ENCODE data around the gene ABHD16B.
"Not testable (repeated sequence)": the region's sequence is repeated elsewhere in the genome, so short reads cannot be mapped to it uniquely, and the experiment has no call there.

The ABHD16B gene

DNA sequence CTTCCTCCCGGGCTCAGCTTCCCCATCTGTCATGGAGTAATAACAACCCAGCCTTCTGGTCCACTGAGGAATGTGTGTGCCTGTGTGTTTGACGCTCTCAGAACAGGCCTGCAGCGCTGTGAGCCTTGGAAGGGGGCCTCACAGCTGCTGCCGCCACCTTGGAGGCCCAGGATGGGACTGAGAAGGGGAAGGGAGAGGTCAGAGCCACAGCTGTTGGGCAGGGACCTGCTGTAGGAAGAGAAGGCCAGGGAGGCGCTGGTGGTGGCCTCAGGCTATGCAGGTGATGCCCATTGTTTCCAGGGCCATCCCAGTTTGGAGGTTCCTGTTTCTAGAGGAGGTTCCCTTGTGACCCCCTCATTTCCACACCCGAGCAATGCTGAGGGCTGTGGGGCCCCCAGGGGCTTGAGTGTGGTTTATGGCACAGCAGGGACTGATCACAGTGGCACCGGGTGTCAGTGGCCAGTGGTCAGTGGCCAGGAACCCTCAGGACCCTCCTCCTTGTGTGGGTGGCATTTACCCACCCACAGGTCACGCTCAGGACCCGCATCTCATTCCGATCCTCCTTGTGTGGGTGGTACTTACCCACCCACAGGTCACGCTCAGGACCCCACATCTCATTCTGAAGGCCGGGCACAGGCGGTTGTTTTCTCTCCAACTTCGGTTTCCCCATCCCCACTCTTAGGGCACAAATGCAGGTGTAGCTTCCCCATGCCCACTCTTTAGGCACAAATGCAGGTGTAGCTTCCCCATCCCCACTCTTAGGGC, 17.8 kb downstream of the ABHD16B start:
- no peak for DNase-seq

DNA sequence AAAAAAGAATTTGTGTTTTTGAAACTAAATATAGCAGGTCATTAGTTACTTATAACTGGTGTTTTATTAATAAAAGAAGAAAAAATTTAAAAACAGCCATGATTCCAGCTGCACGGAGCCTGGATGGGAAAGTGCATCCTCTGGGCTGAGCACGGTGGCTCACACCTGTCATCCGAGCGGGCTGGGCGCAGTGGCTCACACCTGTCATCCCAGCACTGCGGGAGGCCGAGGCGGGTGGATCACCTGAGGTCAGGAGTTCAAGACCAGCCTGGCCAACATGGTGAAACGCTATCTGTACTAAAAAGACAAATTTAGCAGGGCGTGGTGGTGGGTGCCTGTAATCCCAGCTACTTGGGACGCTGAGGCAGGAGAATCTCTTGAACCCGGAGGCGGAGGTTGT, 19.6 kb downstream of the ABHD16B start:
- not testable (repeated sequence) for DNase-seq

DNA sequence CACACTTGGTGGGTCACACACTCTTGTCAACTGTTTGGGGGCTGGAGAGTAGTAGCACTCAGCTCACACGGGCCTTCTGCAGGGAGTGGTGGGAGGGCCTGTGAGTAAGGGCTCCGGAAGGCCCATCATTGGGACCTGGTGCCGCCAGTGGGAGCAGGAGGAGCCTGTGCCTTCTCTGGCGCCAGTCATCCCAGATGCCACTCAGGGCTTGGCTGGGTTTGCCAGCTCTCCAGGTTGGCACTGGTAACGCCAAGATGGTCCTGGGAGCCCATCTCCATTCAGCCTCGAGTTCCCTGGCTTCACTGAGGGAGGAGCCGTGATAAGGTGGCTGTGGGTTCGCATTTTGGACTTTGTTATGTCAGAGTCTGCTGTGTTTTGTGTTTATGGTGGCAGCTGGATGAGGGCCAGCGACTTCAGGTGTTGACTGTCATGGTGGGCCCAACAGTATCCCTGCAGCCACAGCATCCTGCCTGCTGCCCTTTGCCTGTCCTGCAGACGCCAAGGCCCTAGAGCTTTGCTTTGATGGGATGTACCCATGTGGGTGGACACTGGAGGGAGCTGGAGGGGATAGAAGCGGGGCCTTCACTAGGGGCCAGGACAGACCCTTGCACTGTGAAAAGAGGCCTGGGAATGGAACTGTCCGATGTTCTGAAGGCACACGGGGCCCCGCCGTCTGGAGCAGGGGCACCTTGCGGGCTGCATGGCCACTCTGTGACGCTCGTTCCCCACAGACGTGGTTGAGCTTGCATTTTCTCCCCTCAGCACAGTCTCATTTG, 20.3 kb downstream of the ABHD16B start:
- no peak for DNase-seq

DNA sequence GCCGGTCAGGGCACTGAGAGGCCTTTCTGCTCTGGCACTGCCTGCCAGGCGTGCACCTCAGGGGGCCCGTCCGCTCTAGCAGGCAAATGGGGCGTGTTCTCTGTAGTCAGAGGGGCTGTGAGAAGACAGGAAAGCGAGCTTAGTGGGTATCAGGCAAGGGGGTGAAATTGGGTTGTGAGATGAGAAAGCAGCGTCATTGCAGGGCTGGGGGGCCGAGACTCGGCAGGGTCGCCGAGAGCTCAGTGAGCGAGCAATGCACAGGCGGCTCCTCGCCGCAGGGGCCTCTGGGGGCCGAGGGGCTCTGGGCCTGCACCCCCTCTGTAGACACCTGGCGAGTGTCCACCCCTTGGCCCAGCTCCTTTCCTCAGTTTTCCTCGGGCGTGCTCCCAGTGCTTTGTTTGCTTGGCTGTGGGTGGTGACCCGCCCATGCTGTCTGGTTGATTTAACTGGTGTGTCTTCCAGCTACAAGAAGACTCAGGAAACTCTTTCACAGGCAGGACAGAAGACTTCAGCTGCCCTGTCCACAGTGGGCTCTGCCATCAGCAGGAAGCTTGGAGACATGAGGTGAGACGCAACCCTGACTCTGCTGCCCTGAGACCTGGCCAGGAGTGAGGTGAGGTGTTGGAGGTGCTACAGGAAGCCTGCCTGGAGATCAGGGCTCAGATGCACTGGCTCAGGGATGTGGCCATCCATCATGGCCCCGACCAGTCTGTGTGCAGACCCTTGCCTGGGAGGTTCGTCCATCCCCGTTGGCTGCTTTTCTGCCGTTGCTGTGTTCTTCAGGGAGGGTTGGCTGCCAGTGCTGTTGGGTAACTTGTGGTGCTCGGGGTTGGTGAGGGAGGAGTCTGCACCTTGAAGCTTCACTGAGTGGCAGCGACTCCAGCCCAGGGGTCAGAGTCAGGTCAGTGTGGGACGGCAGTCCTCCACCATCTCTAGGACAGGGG, 21.2 kb downstream of the ABHD16B start:
- DNase-seq: no peak

DNA sequence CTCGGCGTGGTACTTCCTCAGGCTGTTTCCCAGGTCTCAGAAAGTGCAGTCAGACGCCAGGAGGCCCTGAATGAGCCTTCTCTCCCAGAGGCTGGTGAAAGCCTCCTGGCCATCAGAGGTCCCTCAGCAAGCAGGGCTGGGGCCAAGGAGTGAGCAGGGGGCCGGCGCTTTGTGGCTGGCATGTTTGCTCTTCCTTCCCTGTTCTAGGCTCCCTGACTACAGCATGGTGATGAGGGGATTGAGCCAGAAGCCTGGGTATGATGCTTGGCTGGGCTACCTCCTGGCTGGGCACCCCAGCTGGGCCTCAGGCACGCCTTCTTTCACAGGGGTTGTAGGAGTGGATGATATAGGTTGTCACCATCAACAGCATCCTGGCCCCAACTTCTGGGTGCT, 21.9 kb downstream of the ABHD16B start:
- no peak for DNase-seq

DNA sequence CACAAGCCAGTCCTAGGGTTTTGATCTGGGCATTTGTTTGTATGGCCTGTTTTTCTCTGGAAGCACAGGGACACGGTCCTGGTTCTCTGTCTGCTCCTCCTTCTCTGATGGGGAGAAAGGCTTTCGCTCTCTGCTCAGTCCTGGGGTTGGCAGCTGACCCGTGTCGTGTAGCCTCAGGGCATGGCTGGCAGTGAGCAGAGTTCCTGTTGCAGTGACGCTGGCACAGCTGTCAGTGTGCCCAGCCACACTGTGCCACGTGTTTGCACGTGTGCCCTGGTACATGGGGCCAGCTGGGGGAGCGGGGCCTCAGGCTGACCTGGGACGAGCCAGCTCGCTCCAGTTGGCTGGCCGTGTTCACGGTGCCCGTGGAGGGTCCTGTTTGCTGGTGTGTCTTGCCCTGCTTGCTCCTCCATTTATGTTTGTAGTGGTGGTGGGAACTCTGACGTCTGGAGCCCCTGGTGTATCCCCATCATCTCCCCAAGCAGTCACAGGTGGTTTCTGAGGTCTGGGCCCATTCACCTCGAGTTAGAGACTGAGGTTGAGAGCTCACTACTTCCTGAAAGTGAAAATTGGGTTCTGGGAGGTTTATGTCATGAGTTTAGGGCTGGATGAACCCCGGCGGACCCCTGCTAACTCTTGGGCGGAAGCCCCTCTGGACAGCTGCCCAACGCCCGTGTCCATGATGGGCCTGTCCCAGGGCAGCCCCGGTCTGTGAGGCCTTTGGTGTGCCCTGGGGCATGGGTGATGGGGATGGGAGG, 23.4 kb downstream of the ABHD16B start:
- DNase-seq: no peak

DNA sequence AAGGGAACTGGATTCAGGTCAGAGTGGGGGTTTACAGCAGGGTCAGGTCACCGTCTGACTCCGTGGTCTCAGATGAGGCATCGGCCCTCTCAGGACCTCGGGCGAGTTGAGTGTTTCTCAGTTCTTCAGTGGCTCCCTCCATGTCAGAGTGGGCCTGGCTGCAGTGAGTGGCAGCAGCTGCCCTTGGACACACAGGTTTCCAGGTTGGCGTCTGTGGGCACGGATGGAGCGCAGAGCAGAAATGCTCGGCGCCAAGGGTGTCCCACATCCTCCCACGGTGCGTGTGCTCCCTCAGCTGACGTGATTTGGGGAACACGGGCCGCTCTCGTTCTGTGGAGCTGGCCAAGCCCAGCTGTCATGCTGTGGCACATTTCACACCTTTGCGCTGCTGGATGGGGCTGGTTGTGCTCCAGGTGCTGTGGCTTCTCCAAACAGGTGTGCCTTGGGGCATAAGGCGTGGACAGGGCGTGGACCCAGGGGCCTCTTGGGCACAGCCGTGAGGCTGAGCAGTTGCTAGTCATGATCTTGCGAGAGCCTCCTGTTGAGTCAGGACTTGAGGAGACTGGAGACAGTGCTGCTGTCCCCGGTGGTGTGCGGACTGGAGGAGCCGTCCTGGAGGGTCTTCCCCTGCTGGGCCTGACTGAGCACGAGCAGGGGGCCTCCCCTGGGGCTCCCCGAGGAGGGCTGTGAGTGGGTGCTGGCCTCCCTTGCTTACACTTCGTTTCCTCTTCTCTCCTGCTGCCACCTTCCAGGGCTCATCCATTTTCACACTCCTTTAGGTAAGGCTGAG, 24.2 kb downstream of the ABHD16B start:
- DNase-seq: no peak

DNA sequence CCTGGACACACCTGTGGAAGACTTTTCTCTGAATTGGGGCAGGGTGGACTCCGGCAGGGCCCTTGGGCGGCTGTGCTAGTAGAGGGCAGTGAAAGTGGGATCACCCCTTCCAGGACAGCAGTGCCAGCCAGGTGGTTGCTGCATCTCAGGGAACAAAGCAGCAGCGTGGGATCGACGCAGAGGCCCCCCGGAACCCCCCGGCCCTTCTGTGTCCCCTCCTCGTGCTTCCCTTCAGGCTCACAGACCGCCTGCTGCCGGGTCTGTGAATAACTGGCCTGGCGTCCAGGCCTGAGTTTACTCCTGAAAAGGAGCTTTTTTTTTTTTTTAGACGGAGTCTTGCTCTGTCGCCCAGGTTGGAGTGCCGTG, 24.7 kb downstream of the ABHD16B start:
- DNase-seq: no peak

DNA sequence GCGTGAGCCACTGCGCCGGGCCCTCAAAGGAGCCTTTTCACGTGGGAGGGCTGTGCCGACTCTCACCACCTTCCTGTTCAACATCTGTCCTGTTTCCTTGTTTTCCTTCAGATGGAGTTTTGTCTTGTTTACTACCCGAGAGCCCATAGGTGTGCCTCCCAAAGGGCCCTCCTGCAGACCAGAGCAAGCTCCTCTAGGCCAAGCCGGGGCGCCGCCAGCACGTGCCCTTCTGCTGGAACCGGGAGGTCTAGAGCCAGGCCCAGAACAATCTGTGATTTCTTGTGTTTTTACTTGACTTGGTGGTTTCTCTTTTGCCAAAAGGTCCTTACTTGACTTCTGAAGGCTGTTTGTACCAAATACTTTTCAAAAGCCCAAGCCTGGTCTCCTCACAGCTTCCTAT, 25.6 kb downstream of the ABHD16B start:
- DNase-seq: no peak

DNA sequence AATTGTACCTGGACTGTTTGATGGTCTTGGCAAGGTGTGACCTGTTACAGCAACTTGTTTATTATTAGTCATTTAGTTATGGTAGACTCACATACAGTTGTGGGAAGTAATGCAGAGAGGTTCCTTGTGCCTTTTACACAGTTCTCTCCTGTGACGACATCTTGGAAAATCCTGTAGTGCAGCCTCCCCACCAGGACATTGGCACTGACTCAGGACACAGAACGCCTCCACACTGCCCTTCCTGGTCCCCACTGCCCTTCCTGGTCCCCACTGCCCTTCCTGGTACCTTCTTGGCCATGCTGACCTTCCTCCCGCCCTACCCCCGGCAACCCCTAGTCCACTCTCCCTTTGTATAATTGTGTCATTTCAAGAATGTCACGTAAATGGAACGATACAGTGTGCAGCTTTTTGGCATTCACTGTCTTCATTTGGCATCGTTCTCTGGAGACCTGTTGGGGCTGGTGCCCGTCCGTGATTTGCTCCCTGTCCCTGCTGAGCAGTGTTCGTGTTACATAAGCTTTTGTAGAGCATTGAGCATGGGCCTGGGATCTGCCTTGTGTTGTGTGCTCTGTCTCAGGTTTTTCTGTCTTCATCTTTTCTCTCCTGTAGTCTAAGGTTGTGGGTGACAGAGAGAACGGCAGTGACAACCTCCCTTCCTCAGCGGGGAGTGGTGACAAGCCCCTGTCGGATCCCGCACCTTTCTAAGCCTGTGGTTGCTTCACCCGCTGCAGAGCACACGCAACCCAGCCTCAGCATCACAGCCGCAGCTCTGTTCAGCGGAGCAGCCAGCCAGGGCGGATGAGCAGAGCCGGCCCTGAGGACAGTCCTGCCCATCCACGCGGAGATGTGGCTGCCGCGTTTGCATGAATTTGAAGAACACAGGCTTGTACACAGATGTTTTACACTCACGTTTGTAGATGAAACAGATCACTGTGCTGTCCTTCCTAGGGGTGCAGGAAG, 28.2 kb downstream of the ABHD16B start:
- no peak for DNase-seq

DNA sequence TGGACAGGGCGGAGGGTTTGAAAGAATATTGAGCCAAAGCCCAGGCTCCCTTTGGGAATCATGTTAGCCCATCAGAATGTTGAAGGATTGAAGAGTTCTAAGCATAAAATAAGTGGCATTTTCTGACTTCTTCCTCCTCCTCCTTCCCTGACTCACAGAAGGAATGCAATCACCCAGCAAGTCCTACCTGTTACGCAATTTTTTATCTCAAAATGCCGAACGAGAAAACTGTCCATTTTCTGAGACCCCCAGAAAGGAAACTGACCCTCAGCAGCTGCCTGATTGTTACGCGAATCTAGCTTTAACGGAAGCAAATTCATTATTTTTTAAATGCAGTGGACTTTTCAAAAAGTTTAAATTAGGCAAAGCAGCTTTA, 28.9 kb downstream of the ABHD16B start:
- DNase-seq: no peak

DNA sequence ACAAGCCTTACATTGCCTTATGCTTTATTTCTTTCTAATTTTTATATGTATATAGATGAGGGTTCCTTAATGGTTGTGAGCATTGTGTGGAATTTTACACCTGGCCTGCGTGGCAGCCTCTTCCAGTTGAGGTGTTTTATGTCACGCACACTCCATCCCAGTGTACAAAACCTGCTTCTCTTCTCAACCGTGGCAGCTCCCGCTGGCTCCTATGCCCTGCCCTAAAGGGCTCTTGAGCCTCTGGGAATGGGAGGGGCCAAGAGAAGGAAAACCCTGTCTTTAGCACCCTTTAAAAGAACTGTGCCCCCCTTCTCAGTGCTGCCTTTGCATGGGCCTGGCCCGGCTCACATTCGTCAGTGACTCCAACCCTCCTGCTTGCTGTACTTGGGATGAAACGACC, 29.3 kb downstream of the ABHD16B start:
- no peak for DNase-seq

DNA sequence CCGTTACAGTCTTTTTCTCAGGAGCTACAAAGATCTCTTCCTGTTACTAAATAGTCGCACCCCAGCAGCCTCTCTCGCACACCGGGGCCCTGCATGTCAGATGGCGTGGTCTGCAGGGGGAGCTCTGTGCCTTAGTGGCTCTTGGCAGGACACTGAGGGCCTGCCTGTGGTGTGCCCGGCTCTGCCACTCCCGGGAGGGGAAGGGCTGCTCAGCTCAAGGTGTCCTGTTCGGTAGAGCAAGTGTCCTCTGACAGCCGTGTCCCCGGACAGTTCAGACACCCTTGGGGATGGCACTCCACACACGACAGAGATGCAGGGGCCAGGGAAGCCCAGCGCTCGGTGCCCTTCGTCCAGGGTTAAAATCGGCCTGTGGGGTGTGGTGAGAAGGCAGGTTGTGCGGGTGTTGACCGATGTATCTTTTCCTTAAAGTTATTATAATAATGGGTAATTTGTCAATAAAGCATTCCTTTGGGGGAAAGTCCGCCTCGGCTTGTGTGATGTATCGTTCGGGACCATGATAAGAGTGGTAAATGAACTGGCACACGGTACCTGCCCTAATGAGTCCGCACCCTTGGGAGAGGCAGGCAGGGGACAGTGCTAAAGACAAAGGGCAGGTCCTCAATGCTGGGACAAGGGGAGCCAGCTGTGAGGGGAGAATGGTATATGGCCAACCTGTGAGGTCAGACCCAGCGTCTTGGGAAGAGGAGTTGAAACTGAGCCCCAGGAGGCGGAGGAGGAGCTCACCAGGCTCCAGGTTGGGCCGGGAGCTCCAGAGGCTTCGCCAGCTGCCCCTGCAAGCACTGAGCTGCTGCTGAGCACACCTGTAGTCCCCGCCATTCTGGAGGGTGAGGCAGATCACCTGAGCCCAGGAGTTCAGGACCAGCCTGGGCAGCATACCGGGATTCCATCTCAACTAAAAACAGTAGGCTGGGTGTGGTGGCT, 30.0 kb downstream of the ABHD16B start:
- no peak for DNase-seq

DNA sequence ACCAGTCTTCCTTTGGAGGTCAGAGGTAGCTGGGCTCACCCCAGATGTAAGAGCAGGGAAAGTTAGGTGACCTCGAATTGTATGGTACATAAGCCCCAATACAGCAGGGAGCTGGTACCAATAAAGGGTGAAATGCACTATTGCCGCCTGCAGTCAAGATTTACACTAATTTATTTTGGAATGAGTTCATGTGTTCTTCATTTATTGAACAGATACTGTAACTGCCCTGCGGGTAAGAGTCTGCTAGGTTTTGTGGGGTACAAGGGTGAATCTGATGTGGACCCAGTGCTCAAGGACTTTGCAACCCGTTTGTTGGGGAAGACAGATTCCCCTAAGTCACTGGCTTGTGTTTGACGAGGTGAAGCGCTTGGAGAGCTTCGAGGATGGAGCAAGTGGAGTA, 31.1 kb downstream of the ABHD16B start:
- DNase-seq: no peak

DNA sequence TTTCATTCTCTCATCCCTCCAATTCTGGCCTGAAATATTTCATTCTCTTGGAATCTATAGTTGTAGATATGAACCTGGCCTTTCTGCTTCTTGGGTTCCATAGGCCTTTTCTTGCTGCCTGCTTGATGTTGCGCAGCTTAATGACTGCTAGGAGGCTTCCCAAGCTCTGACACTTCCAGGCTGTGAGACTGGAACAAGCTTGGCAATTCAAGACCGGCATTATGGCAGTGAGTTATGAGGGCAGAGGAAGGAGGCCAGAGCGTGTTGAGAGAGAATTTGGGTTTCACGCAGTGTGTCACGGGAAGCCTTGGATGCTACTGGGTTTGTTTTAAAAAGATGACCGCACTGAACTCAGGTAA, 32.7 kb downstream of the ABHD16B start:
- no peak for DNase-seq

DNA sequence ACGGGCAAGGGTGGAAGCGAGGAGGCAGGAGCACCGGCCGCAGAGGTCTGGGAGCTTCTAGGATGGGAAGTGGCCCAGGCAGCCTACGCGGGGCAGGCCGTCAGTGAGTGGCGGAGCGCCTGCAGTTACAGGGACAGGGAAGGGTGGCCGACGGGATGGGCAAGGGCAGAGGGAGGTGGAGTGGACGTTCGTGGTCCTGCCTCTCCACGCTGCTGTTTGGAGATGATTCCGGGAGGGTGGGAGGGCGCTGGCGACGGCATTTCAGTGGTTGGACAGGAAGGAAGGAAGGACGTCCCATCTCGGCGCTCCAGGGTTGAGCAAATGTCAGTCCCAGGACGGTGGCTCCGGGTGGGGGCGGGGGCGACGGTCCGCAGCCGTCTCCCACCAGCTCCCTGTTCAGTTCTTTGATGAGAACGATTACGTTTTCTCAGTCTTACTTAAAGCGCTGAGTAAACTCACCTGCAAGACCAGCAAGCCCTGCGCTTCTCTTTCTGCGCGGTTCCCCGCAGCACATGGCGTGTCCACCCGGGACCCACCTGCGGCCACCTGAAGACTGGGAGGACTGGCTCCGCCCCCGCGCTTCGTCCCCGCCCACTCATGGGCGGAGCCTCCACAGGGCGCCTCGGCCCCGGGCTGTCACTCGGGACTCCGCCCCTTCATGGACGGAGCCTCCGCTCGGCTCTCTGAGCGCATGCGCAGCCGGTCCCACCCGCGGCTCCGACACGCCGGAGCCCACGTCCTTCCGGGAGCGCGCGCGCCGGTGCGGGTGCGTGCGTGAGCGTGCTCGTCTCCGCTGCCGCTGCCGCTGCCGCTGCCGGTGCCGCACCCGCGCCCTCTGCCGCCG, 33.3 kb downstream of the ABHD16B start, which contains the start of gene DNAJC5:
Gene DNAJC5, plus strand, starts transcription at position 769 of the 844 bp plus-strand sequence. CDS start 33,220 bp downstream, outside the sequence.
- peak; percentile 94 to 99 (median 97) for DNase-seq

DNA sequence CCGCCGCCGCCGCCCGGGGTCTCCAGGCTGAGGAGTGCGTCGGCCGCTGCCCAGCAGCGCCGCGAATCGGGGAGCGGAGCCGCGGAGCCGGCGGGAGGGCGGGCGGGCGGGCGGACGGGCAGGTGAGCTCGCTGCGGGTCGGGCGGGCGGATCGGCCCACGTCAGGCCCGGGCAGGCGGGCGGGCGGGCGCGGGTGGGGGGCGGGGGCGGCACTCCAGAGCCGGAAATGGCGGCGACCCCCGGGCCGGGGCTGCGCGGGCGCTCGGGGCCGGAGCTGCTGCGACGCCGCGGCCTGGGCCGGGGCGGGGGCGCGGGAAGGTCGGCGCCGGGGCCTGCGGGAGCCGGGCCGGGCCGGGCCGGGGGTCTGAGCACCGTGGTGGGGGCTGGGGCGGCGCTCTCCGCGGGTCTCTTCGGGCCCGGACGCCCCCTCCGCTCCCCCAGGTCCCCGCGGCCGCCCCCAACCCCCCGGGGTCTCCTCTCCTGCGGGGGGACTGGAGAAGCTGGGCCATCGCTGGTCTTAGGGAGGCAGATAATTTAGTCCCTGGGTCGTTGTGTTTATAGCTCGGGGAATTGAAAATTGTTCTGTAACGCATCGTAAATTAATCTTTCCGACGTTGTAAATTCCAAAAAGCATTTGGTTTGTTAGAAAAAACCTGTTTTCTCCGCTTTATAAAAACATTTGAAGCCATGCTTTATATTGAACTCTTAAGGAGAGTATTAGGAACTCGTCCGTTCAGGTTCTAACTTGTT, 34.1 kb downstream of the ABHD16B start:
- no peak for DNase-seq

DNA sequence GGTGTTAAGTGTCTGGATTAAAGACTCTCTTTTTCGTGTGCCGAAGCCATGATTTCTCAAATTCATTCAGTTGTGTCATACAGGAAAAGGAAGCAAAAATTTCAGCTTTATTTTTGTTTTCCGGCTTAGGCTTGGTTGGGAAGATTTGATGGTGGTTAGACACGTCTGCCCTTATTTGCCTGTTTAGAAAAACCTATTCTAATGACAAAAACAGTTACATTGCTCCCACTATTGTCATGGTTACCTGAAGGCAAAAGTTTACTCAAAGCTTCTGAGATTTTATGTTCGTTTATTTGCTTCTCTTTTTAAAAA, 34.6 kb downstream of the ABHD16B start:
- DNase-seq: no peak
